SK-N-SH treated with all-trans-retinoic acid at 6 μM for 48 hours (cell line): ENCODE results near the gene TRAF1.

Source experiments
- ATAC-seq: fragments of 200-7000 bp; cut with Tn5 transposase; 3 replicates; pipeline ENCODE4 v1.9.1; 2020; ENCODE audit warnings: mild to moderate bottlenecking, moderate library complexity
- BACH2 ChIP-seq: fragments of 250-450 bp; sonication (Bioruptor Pico); IDR thresholded peaks from 2 replicates; pipeline ENCODE4 v1.9.0; 2021; ENCODE audit warnings: mild to moderate bottlenecking, borderline replicate concordance
- CSDC2 ChIP-seq: fragments of 250-450 bp; sonication (Bioruptor Pico); IDR thresholded peaks from 2 replicates; pipeline ENCODE4 v1.5.0; 2020; ENCODE audit warnings: mild to moderate bottlenecking, moderate library complexity
- ESRRG ChIP-seq: fragments of 250-450 bp; sonication (Bioruptor Pico); IDR thresholded peaks from 2 replicates; pipeline ENCODE4 v1.6.1; 2021; ENCODE audit warnings: mild to moderate bottlenecking
- GLIS3 ChIP-seq: fragments of 250-450 bp; sonication (Bioruptor Pico); IDR thresholded peaks from 2 replicates; pipeline ENCODE4 v1.5.0; 2020; ENCODE audit warnings: mild to moderate bottlenecking, moderate library complexity
- ISL1 ChIP-seq: fragments of 250-450 bp; sonication (Bioruptor Pico); IDR thresholded peaks from 2 replicates; pipeline ENCODE4 v2.1.2; 2022; ENCODE audit warnings: mild to moderate bottlenecking, moderate library complexity
- OSR1 ChIP-seq: fragments of 250-450 bp; sonication (Bioruptor Pico); IDR thresholded peaks from 2 replicates; pipeline ENCODE4 v1.8.0; 2022; ENCODE audit warnings: moderate library complexity, mild to moderate bottlenecking, inconsistent platforms
- PPARA ChIP-seq: fragments of 250-450 bp; sonication (Bioruptor Pico); IDR thresholded peaks from 2 replicates; pipeline ENCODE4 v1.5.0; 2020; ENCODE audit warnings: mild to moderate bottlenecking, borderline replicate concordance
- SNAI2 ChIP-seq: fragments of 250-450 bp; sonication (Bioruptor Pico); IDR thresholded peaks from 2 replicates; pipeline ENCODE4 v1.5.0; 2020; ENCODE audit warnings: mild to moderate bottlenecking, moderate library complexity
- TCF4 ChIP-seq: fragments of 250-450 bp; sonication (Bioruptor Pico); IDR thresholded peaks from 2 replicates; pipeline ENCODE4 v1.8.0; 2021; ENCODE audit warnings: mild to moderate bottlenecking, moderate library complexity, borderline replicate concordance
- TOX ChIP-seq: fragments of 250-450 bp; sonication (Bioruptor Pico); IDR thresholded peaks from 2 replicates; pipeline ENCODE4 v1.8.0; 2021; ENCODE audit warnings: mild to moderate bottlenecking, moderate library complexity, borderline replicate concordance
- ZC3H10 ChIP-seq: fragments of 250-450 bp; sonication (Bioruptor Pico); IDR thresholded peaks from 2 replicates; pipeline ENCODE4 v1.5.1; 2021; ENCODE audit warnings: mild to moderate bottlenecking, moderate library complexity
- ZFP3 ChIP-seq: fragments of 250-450 bp; sonication (Bioruptor Pico); IDR thresholded peaks from 2 replicates; pipeline ENCODE4 v1.5.0; 2020; ENCODE audit warnings: mild to moderate bottlenecking, moderate library complexity
- ZFP30 ChIP-seq: fragments of 450-650 bp; formaldehyde crosslinking; IDR thresholded peaks from 2 replicates; pipeline ENCODE4 v1.5.0; 2022; ENCODE audit warnings: mild to moderate bottlenecking, moderate library complexity
- ZNF565 ChIP-seq: fragments of 450-650 bp; formaldehyde crosslinking; conservative IDR thresholded peaks from 2 replicates; pipeline ENCODE4 v1.5.0; 2020; ENCODE audit warnings: low read depth, mild to moderate bottlenecking, moderate library complexity
- ZNF70 ChIP-seq: fragments of 450-650 bp; formaldehyde crosslinking; IDR thresholded peaks from 2 replicates; pipeline ENCODE4 v1.5.0; 2020; ENCODE audit warnings: mild to moderate bottlenecking, moderate library complexity
- TF ChIP-seq, protein P1 (sequence below): fragments of 250-450 bp; sonication (Bioruptor Pico); IDR thresholded peaks from 2 replicates; pipeline ENCODE4 v1.8.0; 2021; ENCODE audit warnings: low read depth, mild to moderate bottlenecking, moderate library complexity, borderline replicate concordance
- TF ChIP-seq, protein P2 (sequence below): fragments of 250-450 bp; sonication (Bioruptor Pico); IDR thresholded peaks from 2 replicates; pipeline ENCODE4 v1.5.1; 2021; ENCODE audit warnings: mild to moderate bottlenecking, moderate library complexity
- TF ChIP-seq, protein P3 (sequence below): fragments of 250-450 bp; sonication (Bioruptor Pico); IDR thresholded peaks from 2 replicates; pipeline ENCODE4 v1.8.0; 2020; ENCODE audit warnings: mild to moderate bottlenecking, moderate library complexity, borderline replicate concordance
- TF ChIP-seq, protein P4 (sequence below): fragments of 250-450 bp; sonication (Bioruptor Pico); IDR thresholded peaks from 2 replicates; pipeline ENCODE4 v1.5.1; 2020; ENCODE audit warnings: low read depth, mild to moderate bottlenecking, moderate library complexity

Gene TRAF1

DNA sequence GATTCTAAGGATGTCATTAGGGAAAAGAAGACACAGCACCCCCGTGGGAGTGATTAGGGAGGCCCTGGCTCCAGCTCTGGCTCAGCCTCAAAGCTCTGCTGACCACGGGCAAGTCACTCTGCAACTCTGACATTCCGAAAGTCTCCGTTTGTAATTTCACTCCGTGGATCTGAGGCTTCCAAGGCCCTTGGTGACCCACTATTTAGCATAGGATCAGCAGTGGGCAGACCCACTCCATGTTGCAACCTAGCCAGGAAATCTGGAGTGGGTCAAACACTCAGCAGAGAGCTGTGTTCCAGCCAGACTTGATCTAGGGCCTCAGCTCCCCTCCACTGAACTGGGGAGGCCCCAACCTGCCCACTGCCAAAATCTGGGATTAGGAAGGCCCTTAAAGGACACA, 61.4 kb downstream of the TRAF1 start:
- ATAC-seq: no peak
- TF ChIP-seq GLIS3 (CRISPR knock-in tag) (no peak), ZFP30 (CRISPR knock-in tag) (no peak), ESRRG (CRISPR knock-in tag) (no peak), BACH2 (no peak), TOX (CRISPR knock-in tag) (no peak), OSR1 (CRISPR knock-in tag) (no peak), ZNF565 (CRISPR knock-in tag) (no peak), CSDC2 (CRISPR knock-in tag) (no peak), TCF4 (CRISPR knock-in tag) (no peak), ISL1 (CRISPR knock-in tag) (no peak), ZC3H10 (CRISPR knock-in tag) (no peak), PPARA (CRISPR knock-in tag) (no peak)
- TF ChIP-seq, protein P1, sequence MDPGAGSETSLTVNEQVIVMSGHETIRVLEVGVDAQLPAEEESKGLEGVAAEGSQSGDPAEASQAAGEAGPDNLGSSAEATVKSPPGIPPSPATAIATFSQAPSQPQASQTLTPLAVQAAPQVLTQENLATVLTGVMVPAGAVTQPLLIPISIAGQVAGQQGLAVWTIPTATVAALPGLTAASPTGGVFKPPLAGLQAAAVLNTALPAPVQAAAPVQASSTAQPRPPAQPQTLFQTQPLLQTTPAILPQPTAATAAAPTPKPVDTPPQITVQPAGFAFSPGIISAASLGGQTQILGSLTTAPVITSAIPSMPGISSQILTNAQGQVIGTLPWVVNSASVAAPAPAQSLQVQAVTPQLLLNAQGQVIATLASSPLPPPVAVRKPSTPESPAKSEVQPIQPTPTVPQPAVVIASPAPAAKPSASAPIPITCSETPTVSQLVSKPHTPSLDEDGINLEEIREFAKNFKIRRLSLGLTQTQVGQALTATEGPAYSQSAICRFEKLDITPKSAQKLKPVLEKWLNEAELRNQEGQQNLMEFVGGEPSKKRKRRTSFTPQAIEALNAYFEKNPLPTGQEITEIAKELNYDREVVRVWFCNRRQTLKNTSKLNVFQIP (CRISPR knock-in tag): no peak
- TF ChIP-seq, protein P2, sequence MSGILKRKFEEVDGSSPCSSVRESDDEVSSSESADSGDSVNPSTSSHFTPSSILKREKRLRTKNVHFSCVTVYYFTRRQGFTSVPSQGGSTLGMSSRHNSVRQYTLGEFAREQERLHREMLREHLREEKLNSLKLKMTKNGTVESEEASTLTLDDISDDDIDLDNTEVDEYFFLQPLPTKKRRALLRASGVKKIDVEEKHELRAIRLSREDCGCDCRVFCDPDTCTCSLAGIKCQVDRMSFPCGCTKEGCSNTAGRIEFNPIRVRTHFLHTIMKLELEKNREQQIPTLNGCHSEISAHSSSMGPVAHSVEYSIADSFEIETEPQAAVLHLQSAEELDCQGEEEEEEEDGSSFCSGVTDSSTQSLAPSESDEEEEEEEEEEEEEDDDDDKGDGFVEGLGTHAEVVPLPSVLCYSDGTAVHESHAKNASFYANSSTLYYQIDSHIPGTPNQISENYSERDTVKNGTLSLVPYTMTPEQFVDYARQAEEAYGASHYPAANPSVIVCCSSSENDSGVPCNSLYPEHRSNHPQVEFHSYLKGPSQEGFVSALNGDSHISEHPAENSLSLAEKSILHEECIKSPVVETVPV (CRISPR knock-in tag): no peak
- TF ChIP-seq, protein P3, sequence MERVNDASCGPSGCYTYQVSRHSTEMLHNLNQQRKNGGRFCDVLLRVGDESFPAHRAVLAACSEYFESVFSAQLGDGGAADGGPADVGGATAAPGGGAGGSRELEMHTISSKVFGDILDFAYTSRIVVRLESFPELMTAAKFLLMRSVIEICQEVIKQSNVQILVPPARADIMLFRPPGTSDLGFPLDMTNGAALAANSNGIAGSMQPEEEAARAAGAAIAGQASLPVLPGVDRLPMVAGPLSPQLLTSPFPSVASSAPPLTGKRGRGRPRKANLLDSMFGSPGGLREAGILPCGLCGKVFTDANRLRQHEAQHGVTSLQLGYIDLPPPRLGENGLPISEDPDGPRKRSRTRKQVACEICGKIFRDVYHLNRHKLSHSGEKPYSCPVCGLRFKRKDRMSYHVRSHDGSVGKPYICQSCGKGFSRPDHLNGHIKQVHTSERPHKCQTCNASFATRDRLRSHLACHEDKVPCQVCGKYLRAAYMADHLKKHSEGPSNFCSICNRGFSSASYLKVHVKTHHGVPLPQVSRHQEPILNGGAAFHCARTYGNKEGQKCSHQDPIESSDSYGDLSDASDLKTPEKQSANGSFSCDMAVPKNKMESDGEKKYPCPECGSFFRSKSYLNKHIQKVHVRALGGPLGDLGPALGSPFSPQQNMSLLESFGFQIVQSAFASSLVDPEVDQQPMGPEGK (CRISPR knock-in tag): no peak
- TF ChIP-seq, protein P4, sequence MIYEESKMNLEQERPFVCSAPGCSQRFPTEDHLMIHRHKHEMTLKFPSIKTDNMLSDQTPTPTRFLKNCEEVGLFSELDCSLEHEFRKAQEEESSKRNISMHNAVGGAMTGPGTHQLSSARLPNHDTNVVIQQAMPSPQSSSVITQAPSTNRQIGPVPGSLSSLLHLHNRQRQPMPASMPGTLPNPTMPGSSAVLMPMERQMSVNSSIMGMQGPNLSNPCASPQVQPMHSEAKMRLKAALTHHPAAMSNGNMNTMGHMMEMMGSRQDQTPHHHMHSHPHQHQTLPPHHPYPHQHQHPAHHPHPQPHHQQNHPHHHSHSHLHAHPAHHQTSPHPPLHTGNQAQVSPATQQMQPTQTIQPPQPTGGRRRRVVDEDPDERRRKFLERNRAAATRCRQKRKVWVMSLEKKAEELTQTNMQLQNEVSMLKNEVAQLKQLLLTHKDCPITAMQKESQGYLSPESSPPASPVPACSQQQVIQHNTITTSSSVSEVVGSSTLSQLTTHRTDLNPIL (CRISPR knock-in tag): no peak
- TF ChIP-seq, all 23 proteins: peak for 0

DNA sequence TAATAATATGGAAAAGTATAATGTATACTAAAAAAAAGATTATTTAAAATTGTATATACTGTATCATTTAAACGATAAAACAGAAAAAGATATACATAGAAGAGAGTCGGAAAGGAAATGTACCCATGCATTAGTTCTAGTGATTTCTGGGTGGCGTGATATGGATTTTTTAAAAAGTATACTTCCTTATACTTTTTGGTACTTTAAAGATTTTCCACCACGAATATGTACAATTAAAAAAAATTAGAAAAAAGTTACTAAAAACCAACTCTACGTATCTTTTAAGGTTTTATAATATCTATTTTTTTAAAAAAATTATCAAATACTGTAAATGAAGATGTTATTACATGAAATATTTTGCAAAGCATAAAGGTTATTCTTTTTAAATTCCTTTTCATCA, 61.9 kb downstream of the TRAF1 start:
- no peak for ATAC-seq
- no peak for TF ChIP-seq ZNF565 (CRISPR knock-in tag)
- TF ChIP-seq, protein P4 (CRISPR knock-in tag): no peak
- no peak for TF ChIP-seq BACH2
- TF ChIP-seq ISL1 (CRISPR knock-in tag): no peak
- TF ChIP-seq GLIS3 (CRISPR knock-in tag): no peak
- TF ChIP-seq CSDC2 (CRISPR knock-in tag): no peak
- TF ChIP-seq, protein P2 (CRISPR knock-in tag): no peak
- TF ChIP-seq ZC3H10 (CRISPR knock-in tag): no peak
- no peak for TF ChIP-seq SNAI2
- no peak for TF ChIP-seq ZFP3
- TF ChIP-seq OSR1 (CRISPR knock-in tag): no peak
- TF ChIP-seq PPARA (CRISPR knock-in tag): no peak

DNA sequence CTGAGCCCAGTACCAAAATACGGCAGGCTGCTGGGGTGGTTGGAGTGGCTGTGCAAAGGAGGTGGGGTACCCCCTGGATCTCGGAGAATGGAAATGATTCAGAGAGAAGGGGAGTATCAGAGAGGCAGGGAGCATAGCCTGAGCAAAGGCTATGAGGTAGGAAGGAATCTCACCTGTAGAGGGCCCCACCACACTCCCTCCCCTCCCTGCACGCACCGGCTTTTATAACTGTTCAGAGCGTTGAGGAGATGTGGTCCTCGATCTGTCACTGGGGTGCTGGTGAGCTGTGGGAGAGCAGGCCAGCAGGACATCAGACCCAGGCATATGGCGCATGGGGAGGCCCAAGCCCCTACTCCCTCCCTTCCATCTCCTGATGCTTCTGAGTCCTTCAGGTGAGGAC, 62.8 kb downstream of the TRAF1 start:
- TF ChIP-seq TCF4 (CRISPR knock-in tag) (no peak), BACH2 (no peak), ZNF565 (CRISPR knock-in tag) (no peak), OSR1 (CRISPR knock-in tag) (no peak), ZFP30 (CRISPR knock-in tag) (no peak), GLIS3 (CRISPR knock-in tag) (no peak), ZC3H10 (CRISPR knock-in tag) (no peak), CSDC2 (CRISPR knock-in tag) (no peak), ZNF70 (CRISPR knock-in tag) (no peak)
- TF ChIP-seq, protein P3 (CRISPR knock-in tag): no peak
- TF ChIP-seq, protein P4 (CRISPR knock-in tag): no peak
- TF ChIP-seq, protein P1 (CRISPR knock-in tag): no peak
- ATAC-seq: no peak
